Renal cortex interstitium (tissue), 11 donors: Measurements from ENCODE around the gene CCDC136. TPM values are rescaled to one million over a fixed set of nuclear protein-coding genes. Genes with fewer than 3 reads are reported as not detected.

Experiments used
- DNase-seq, 11 donors: peaks; one replicate each; pipeline ENCODE4 v3.0.0-alpha.2; 2013; ENCODE audit warnings: low read depth in 9 of 11, low spot score in 4 of 11; ENCODE audit errors: extremely low read depth in 1 of 11
- polyA plus RNA-seq, 3 donors: library from polyadenylated mRNA; unstranded; fragments of 120-200 nt; gene quantifications; one replicate each; pipeline ENCODE4 v1.2.1, GENCODE V29; 2013; ENCODE audit not compliant: insufficient read length in 3 of 3

The CCDC136 gene
- polyA plus RNA-seq, 3 donors = 16.1 to 22.8 (median 22.5) TPM

- DNase-seq = no peak
Observed at GRCh38 chr7:128774921-128775320, 16.8 kb upstream of the CCDC136 start.

- no peak for DNase-seq
Observed at GRCh38 chr7:128775744-128776474, 15.9 kb upstream of the CCDC136 start, which contains the start of gene OPN1SW. Gene OPN1SW, minus strand, starts transcription at chr7:128775794. Its CDS starts 13 bp downstream, at chr7:128775781.

- no peak for DNase-seq
Observed at GRCh38 chr7:128777156-128778123, 14.3 kb upstream of the CCDC136 start.

- DNase-seq = no peak
Observed at GRCh38 chr7:128778946-128779345, 12.8 kb upstream of the CCDC136 start.

- DNase-seq = no peak
Observed at GRCh38 chr7:128781126-128781525, 10.6 kb upstream of the CCDC136 start.

- DNase-seq = no peak
Observed at GRCh38 chr7:128781851-128782250, 9.9 kb upstream of the CCDC136 start.

GRCh38 chr7:128783143-128783861 lies 8.5 kb upstream of the CCDC136 start:
- DNase-seq = peak in 7 of 11 donors; percentile 29 to 69 (median 47)

GRCh38 chr7:128785738-128786137 lies 6.0 kb upstream of the CCDC136 start:
- DNase-seq = no peak

- no peak for DNase-seq
Observed at GRCh38 chr7:128788446-128789412, 3.0 kb upstream of the CCDC136 start.

GRCh38 chr7:128790315-128791041 lies 1.3 kb upstream of the CCDC136 start:
- DNase-seq = peak in 1 of 11 donors; percentile 15

- peak in 1 of 11 donors; percentile 4 for DNase-seq
Observed at GRCh38 chr7:128791972-128792327, 182 bp downstream of the CCDC136 start.

GRCh38 chr7:128792471-128793180 lies 858 bp downstream of the CCDC136 start:
- DNase-seq = no peak

- no peak for DNase-seq
Observed at GRCh38 chr7:128793181-128793547, 1.4 kb downstream of the CCDC136 start.

GRCh38 chr7:128794020-128794419 lies 2.3 kb downstream of the CCDC136 start:
- no peak for DNase-seq

- no peak for DNase-seq
Observed at GRCh38 chr7:128794436-128794835, 2.7 kb downstream of the CCDC136 start.

GRCh38 chr7:128795129-128795528 lies 3.4 kb downstream of the CCDC136 start:
- no peak for DNase-seq

- DNase-seq = no peak
Observed at GRCh38 chr7:128796327-128796726, 4.6 kb downstream of the CCDC136 start.
